Loucy (cell line): Measurements from ENCODE around the gene AFTPH.

ENCODE experiments used
- EZH2phosphoT487 ChIP-seq: fragments of 200-600 bp; IDR thresholded peaks from 2 replicates; pipeline ENCODE4 v1.6.1; 2018; ENCODE audit warnings: antibody characterized with exemption, mild to moderate bottlenecking, moderate library complexity, borderline replicate concordance
- TF ChIP-seq, protein P1 (sequence below): fragments of 200-600 bp; sonication (generic); conservative IDR thresholded peaks from 2 replicates; pipeline ENCODE4 v1.5.1; 2014; ENCODE audit warnings: mild to moderate bottlenecking, antibody characterized with exemption, low read length

DNA sequence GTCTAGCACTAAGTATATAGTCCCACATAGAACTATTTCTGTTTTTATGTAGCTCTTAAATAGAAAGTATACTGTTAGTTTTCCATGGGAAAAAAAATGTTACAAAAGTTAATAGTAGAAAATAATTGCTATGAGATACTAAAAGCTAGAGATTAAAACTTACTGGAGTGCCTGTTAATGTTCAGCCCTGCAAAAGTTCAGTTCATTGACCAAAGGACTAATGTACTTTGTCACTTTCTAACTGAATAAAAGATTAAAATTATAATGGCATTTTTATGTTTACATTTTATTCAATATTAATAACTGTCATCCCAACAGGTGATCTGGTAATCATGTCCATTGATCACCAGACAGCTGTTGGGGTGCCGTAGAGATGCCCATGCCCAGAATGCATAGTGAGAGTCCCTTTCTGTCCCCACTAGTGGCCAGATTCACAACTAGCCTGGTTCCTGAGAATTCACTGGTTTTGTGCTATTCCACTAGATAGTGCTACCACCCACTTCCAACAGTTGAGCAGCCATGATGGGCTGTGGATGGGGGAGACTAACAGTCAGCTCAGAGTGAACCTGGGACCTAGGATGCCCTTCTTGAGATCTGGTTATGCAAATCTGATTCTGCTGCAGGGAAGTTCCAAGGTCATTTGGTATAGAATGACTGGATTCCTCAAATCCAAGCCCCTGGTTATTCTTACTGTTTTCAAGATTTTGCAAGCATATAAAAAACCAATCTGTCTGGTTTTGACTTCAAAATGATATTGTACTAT is 57.8 kb downstream of the AFTPH start:
- TF ChIP-seq, protein P1, sequence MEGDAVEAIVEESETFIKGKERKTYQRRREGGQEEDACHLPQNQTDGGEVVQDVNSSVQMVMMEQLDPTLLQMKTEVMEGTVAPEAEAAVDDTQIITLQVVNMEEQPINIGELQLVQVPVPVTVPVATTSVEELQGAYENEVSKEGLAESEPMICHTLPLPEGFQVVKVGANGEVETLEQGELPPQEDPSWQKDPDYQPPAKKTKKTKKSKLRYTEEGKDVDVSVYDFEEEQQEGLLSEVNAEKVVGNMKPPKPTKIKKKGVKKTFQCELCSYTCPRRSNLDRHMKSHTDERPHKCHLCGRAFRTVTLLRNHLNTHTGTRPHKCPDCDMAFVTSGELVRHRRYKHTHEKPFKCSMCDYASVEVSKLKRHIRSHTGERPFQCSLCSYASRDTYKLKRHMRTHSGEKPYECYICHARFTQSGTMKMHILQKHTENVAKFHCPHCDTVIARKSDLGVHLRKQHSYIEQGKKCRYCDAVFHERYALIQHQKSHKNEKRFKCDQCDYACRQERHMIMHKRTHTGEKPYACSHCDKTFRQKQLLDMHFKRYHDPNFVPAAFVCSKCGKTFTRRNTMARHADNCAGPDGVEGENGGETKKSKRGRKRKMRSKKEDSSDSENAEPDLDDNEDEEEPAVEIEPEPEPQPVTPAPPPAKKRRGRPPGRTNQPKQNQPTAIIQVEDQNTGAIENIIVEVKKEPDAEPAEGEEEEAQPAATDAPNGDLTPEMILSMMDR: no peak
- no peak for TF ChIP-seq EZH2phosphoT487
